AG10803 (cell line): ENCODE measurements around the gene SUGCT.

Experiments used
- DNase-seq: peaks from one replicate; pipeline ENCODE4 v3.0.0; 2010; ENCODE audit warnings: low read depth
- H3K4me3 ChIP-seq: 2 replicates; pipeline ENCODE4 v1.5.1; 2011; ENCODE audit warnings: mild to moderate bottlenecking, low read length, control low read depth
- TF ChIP-seq, protein P1 (sequence below): conservative IDR thresholded peaks from 2 replicates; pipeline ENCODE4 v1.5.1; 2011; ENCODE audit warnings: mild to moderate bottlenecking, low read length, control low read depth, inconsistent platforms

SUGCT gene

DNA sequence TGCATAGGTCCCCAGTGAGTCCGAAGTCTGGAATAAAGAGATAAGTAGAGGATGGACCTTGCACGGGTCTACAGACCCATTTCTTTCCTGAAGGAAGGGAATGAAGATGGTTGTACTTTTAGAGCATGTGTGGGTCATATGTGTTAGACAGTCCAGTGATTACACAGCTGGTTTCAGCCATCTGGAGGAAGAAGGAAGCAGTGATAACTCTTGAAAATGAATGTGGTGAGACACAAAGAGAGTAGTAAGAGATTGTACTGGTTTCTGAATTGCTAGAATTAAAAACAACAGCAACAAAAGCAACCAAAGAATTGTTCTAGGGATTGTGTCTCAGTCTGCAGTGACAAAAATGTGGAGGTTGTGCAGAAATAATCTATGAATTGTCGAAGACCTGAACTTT lies 258.9 kb downstream of the SUGCT start:
- no peak overlapping the region for H3K4me3 ChIP-seq
- no peak for DNase-seq
- TF ChIP-seq, protein P1, sequence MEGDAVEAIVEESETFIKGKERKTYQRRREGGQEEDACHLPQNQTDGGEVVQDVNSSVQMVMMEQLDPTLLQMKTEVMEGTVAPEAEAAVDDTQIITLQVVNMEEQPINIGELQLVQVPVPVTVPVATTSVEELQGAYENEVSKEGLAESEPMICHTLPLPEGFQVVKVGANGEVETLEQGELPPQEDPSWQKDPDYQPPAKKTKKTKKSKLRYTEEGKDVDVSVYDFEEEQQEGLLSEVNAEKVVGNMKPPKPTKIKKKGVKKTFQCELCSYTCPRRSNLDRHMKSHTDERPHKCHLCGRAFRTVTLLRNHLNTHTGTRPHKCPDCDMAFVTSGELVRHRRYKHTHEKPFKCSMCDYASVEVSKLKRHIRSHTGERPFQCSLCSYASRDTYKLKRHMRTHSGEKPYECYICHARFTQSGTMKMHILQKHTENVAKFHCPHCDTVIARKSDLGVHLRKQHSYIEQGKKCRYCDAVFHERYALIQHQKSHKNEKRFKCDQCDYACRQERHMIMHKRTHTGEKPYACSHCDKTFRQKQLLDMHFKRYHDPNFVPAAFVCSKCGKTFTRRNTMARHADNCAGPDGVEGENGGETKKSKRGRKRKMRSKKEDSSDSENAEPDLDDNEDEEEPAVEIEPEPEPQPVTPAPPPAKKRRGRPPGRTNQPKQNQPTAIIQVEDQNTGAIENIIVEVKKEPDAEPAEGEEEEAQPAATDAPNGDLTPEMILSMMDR, result no peak

DNA sequence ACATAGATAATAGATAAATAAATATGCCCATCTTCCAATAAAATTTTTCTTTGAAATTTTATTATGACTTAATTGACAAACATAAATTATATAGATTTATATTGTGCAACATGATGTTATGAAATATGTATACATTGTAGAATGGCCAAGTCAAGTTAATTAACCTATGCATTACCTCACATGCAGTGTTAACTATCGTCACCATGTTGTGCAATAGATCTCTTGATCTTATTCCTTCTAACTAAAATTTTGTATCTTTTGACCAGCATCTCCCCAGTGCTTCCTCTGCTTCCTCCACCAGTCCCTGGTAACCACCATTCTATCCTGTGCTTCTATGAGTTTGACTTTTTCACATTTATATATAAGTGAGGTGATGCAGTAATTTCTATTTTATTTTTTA lies 259.6 kb downstream of the SUGCT start:
- TF ChIP-seq, protein P1, result no peak
- no peak for DNase-seq
- no peak overlapping the region for H3K4me3 ChIP-seq

DNA sequence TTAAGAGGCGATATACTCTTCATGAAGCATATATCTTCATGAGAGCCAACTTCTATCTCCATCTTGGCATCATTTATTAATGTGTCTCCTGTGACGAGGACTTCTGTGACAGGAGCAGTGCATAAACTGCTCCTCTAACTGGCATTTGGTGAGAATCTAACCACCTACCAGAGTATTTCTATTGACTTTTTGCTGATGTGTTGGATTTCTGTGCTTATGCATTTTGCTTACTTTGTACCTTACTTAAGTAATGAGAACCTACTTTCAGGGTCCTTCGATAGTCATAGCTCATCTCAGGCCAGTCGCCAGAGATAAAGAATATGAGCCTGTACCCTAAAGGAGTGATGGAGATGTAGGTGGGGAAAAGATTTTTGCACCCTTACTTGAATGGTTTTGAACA lies 265.7 kb downstream of the SUGCT start:
- H3K4me3 ChIP-seq, result no peak overlapping the region
- TF ChIP-seq, protein P1, result no peak
- DNase-seq, result no peak

DNA sequence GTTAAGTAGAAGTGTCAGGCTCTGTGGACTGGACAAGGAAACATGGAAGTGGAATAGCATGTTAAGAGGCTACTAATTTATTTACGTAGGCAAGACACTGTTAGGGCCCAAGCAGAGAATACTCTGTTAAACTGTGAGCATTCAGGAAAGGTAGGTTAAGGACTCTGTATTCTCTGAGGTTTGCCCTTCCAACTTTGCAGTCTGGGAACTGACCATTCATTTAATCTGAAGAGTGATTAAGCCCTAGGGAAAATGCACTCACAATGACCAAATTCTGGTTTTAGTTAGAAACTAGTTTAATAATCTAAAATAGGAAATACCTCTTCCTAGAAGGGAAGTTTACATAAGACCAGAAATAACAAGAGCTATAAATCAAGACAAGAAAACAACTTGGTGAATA lies 266.6 kb downstream of the SUGCT start:
- TF ChIP-seq, protein P1, result no peak
- H3K4me3 ChIP-seq, result no peak overlapping the region
- no peak for DNase-seq

DNA sequence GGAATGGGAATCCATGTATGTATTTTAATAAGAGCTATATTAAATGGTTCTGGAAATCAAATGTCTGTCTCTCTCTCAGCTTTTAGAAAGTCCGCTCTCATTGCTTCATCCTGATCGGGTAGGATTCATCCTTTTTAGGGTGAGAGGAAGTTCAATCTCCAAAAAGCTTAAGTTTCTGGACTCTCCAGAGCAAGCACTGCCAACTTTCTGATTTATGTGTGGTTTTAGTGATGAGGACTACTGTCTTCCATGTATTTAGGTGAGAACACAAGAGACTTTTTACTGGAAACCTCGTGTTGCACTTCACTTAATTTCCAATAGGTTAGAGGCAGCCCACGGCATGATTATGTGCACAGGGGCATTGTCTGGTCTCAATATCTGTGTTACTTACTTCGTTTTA lies 267.9 kb downstream of the SUGCT start:
- H3K4me3 ChIP-seq, result no peak overlapping the region
- DNase-seq, result no peak
- TF ChIP-seq, protein P1, result no peak

DNA sequence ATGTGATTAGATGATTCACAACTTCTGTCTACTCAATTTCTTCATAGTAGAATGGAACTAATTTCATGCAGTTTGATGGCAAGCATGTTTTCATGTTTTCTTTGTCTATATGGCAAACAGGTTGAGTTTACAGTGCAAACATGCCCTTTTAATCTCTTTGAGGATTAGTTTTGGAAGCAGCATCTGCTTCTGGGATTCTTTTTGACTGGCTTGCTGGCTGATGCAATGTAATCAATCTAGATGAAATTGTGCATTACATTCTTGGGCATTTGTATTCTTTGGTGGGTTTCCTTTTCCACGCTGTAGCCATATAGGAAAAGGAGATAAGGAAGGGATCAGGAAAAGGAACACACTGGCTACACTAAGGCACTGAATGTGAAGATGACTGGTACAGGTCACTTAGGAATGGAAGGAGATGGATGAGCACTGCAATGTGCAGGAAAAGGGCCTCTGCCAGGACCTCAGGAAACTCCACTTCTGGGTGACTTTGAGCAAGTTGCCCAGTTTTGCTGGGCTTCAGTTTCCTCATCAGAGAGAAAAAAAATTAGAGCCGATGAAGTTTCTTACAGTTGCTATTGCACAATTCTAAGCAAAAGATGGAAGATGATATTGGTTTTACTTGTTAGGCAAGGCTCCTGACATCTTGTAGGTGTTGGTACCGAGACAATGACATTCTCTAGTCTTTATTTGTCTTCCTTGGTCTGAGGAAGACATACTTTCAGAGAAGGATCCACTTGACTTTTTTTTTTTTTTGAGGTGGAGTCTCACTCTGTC lies 269.1 kb downstream of the SUGCT start:
- peak; percentile 33 for DNase-seq
- TF ChIP-seq, protein P1, result no peak
- no peak overlapping the region for H3K4me3 ChIP-seq

DNA sequence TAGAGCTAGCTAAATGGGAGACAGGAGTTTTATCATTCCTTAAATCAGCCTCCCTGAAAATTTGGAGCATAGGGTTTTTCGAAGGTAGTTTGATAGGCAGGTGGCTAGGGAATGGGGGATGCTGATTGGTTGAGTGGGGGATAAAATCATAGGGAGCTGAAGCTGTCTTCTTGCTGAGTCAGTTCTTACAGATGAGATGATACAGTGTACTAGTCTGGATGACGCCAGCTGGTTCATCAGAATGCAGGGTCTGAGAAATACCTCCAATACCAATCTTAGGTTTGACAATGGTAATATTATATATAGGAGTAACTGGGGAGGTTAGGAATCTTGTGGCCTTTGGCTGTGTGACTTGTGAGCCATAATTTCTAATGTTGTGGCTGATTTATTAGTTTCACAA lies 271.2 kb downstream of the SUGCT start:
- no peak overlapping the region for H3K4me3 ChIP-seq
- no peak for DNase-seq
- TF ChIP-seq, protein P1, result no peak
